Adrenal gland (tissue), 5 donors: ENCODE measurements around the gene IPCEF1.

Source experiments
- POLR2A ChIP-seq, 2 donors: fragments of 450-650 bp; IDR thresholded peaks; one replicate each; pipeline ENCODE4 v1.6.1; 2017; ENCODE audit warnings: antibody characterized with exemption in 2 of 2, mild to moderate bottlenecking in 2 of 2, moderate library complexity in 1 of 2
- TF ChIP-seq, protein P1 (sequence below), 6 experiments: fragments of 450-650 bp in 4 of 6; fragments of 200-600 bp in 2 of 6; sonication (generic) in 1 of 6; IDR thresholded peaks; 1 replicate in 5 of 6; 2 replicates in 1 of 6; pipeline versions ENCODE4 v1.5.1 to v1.8.0; 2016 to 2021; ENCODE audit warnings: antibody characterized with exemption in 6 of 6, mild to moderate bottlenecking in 2 of 6, moderate library complexity in 1 of 6
- donor health status: DM: no; HTN: no; CAD: no.

- TF ChIP-seq POLR2A (IDR thresholded peaks at IDR 0.05): no peak
- TF ChIP-seq, protein P1, sequence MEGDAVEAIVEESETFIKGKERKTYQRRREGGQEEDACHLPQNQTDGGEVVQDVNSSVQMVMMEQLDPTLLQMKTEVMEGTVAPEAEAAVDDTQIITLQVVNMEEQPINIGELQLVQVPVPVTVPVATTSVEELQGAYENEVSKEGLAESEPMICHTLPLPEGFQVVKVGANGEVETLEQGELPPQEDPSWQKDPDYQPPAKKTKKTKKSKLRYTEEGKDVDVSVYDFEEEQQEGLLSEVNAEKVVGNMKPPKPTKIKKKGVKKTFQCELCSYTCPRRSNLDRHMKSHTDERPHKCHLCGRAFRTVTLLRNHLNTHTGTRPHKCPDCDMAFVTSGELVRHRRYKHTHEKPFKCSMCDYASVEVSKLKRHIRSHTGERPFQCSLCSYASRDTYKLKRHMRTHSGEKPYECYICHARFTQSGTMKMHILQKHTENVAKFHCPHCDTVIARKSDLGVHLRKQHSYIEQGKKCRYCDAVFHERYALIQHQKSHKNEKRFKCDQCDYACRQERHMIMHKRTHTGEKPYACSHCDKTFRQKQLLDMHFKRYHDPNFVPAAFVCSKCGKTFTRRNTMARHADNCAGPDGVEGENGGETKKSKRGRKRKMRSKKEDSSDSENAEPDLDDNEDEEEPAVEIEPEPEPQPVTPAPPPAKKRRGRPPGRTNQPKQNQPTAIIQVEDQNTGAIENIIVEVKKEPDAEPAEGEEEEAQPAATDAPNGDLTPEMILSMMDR (IDR thresholded peaks at IDR 0.05): peak in 4 of 6 experiments; percentile 16 to 42 (median 35)
These were observed 200.3 kb downstream of the IPCEF1 start for GRCh38 chr6:154156135-154156896.
